ENCODE results near the gene MYL4. TPM values are rescaled to one million over a fixed set of nuclear protein-coding genes. Genes with fewer than 3 reads are reported as not detected.
"Not testable (repeated sequence)": the region's sequence is repeated elsewhere in the genome, so short reads cannot be mapped to it uniquely, and the experiment has no call there.

The MYL4 gene
- total RNA-seq, 1 donor from 2014 or later = 0.39 TPM

DNA sequence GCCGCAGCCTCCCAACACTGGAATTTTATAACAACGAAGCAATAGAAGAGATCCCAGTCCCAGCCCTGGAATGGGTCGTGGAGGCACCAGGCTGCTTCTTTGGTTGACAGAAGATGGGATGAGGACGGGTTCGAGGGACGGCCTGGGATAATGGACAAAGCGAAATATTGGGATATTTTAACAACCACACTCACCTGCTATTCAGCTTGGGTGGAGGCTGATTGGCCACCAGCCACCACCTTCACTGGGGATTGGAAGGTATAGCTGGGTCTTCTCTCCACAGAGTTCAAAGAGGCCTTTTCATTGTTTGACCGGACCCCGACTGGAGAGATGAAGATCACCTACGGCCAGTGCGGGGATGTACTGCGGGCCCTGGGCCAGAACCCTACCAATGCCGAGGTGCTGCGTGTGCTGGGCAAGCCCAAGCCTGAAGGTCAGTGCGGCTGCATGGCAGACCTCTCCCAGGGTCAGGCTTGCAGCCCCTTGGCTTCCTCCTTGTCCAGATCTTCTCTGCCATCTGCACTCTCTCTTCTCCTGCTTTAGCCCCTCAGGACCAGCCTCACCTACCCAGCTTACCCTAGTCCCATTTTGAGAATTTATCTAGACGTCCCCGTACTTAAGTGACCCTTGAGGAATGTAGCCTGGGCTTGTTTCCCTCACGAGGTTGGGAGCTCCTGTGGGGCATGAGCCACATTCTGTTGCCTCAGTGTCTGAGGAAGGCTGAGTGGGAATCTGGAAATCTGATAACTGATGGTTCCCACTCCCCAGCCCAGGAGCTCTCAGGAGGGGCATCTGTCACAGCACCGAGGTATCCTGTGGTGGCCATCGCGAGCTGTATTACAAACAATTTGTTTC is 10.7 kb downstream of the MYL4 start:
- intact Hi-C loops (cut with micrococcal nuclease) = no loop called here

- intact Hi-C loops (cut with micrococcal nuclease) = no loop called here
Observed at GRCh38 chr17:47220531-47220999, 11.4 kb downstream of the MYL4 start.

- intact Hi-C loops (cut with micrococcal nuclease) = no loop called here
Observed at GRCh38 chr17:47221154-47221553, 12.0 kb downstream of the MYL4 start.

DNA sequence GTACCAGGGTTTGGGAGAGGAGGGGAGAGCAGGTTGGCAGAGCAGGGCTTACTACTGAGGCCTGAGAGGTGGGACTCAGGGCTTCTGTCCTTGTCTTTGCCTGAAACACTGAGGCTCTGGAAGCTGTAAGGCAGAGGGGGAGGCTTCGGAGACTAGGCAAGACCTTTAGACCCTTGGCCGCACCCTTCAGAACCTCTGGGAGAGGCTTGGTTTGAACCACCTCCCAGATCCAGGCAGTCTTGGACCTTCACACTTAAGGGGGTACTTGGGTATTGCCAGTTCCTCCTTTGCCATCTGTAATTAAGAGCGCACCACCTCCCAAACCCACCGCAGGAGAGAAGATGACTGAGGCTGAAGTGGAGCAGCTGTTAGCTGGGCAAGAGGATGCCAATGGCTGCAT is 12.9 kb downstream of the MYL4 start:
- intact Hi-C loops (cut with micrococcal nuclease) = no loop called here

GRCh38 chr17:47223007-47223406 is 13.9 kb downstream of the MYL4 start:
- intact Hi-C loops (cut with micrococcal nuclease) = no loop called here

DNA sequence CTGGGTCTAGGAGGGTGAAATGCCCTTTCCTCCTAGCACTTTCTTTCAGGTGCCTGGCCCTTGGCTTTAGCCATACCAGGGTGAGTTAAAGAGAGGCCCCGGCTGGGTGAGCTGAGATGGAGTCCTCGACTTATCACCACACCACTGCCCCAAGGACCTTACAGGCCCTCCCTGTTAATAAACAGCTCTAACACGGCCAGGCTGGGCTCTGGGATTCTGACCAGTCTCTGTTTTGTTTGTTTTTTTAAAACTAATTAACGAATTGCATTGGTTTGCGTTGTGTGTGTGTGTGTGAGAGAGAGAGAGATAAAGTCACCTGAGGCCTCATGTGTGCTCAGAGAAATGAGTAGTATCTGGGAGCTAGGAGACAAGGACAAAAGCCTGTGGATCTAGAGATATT is 14.3 kb downstream of the MYL4 start:
- intact Hi-C loops (cut with micrococcal nuclease) = no loop called here

GRCh38 chr17:47224077-47224476 is 14.9 kb downstream of the MYL4 start:
- intact Hi-C loops (cut with micrococcal nuclease) = not testable (repeated sequence)

DNA sequence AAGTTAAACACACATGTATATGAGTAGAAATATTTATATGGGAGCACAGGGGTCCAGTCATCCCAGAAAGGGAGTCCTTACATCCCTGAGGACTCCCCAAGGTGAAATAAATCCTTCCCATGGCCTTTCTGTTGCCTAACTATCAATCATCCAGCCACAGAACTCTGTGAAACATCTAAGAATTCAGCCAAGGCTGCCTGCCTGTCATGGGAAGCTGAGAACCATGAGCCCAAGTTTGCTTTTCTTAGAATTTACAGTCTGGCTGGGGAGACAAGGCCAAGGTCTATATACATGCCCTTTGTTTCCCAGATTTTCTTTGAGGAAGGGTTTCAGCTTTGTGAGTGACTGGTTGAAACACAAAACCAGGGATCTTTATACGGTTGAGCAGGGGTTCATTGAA is 15.8 kb downstream of the MYL4 start:
- intact Hi-C loops (cut with micrococcal nuclease) = no loop called here

- intact Hi-C loops (cut with micrococcal nuclease) = no loop called here
Observed at GRCh38 chr17:47225436-47225858, 16.3 kb downstream of the MYL4 start.

GRCh38 chr17:47225911-47226688 is 17.0 kb downstream of the MYL4 start:
- intact Hi-C loops (cut with micrococcal nuclease) = no loop called here

GRCh38 chr17:47227862-47228261 is 18.7 kb downstream of the MYL4 start:
- intact Hi-C loops (cut with micrococcal nuclease) = loop anchor here (2.0 kb wide), 1 partner anchor 39 kb away; the partner anchor contains the start of gene CDC27

GRCh38 chr17:47229535-47230443 is 20.6 kb downstream of the MYL4 start:
- intact Hi-C loops (cut with micrococcal nuclease) = loop anchor here (1.0 to 2.0 kb wide), 5 partner anchors 24 to 386 kb away; partner anchors contain the start of genes CDC27 and ITGB3

- intact Hi-C loops (cut with micrococcal nuclease) = loop anchor here (1.0 kb wide), 1 partner anchor 22 kb away; the partner anchor contains the start of gene ITGB3
Observed at GRCh38 chr17:47230864-47231263, 21.7 kb downstream of the MYL4 start.

DNA sequence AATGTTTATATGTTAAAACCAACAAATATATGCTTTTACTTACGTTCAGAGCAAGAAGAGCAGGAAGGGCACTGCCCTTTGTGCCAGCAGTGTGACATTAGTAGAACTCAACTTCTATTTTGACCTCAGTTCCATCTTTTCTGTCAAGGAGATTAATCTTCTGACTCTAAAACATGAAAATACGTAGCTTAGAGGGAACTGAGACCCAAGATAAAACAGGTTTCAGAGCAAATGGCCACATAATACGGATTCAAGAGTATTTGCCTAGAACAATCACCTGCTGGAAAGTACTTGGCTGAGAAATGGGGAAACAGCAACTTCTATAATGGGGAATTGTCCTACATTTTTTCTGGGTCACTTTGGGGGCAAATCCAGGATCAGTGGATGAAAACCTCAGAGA is 22.2 kb downstream of the MYL4 start:
- intact Hi-C loops (cut with micrococcal nuclease) = no loop called here

DNA sequence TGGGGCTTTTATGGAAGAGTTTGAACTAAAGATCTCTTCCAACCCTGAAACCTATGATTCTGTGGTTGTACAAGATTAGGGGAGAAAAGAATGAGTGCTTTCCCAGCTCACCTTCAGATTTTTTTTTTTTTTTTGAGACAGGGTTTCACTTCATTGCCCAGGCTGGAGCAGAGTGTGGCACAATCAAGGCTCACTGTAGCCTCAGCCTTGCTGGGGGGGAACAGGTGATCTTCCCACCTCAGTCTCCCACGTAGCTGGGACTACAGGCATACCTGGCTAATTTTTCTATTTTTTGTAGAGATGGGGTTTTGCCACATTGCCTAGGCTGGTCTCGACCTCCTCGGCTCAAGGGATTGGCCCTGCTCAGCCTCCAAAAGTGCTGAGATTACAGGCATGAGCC is 22.7 kb downstream of the MYL4 start:
- intact Hi-C loops (cut with micrococcal nuclease) = no loop called here

- intact Hi-C loops (cut with micrococcal nuclease) = no loop called here
Observed at GRCh38 chr17:47232465-47232864, 23.3 kb downstream of the MYL4 start.

DNA sequence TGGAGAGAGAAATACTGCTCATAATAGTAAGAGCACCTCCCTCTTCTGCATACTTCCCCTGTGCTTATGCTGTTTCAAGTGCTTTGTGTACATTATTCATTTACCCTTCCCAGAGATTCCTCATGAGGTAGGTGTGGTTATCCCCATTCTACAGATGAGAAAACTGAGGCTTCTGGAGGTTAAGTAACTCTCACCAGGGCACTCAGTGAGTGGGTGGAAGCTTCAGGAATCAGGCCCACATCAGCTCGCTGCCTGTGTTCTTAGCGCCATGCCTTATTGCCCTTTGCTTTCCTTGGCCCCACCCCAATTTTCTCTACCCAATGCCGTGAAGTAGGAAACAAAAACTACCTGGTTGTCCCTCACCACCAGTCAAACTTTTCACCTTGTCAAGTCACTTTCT is 26.4 kb downstream of the MYL4 start:
- intact Hi-C loops (cut with micrococcal nuclease) = no loop called here

- intact Hi-C loops (cut with micrococcal nuclease) = no loop called here
Observed at GRCh38 chr17:47235923-47236322, 26.8 kb downstream of the MYL4 start.

DNA sequence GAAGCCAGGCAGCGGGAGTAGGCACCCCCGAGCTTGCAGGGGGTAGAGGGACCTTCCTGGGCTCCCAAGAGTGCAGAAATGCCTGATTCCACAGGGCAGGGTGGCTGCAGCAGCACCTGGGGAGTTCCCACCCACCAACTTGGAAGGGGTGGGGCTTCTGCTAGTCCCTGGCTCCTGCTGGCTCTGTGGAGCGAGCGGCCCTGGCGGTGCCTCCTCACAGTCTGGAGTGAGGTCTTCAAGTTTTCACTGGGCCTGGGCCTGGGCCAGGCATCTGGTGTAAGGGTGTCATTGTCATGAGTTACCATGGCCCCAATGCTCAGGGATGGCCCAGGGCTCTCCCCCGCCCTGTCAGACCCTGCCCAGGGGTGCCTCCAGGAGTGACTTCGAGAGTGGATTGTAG is 28.7 kb downstream of the MYL4 start:
- intact Hi-C loops (cut with micrococcal nuclease) = no loop called here

GRCh38 chr17:47238321-47239010 is 29.3 kb downstream of the MYL4 start:
- intact Hi-C loops (cut with micrococcal nuclease) = no loop called here

- intact Hi-C loops (cut with micrococcal nuclease) = no loop called here
Observed at GRCh38 chr17:47239619-47239966, 30.4 kb downstream of the MYL4 start.

Data from T-helper 1 cell treated with Interleukin-12 subunit alpha and Interleukin-12 subunit beta and Interleukin-4 antibody, amounts not matched to agents 30 ng/mL and 1 ng/mL, for 36 hours (primary cell).